ENCODE data around the gene LAMP1. TPM values are rescaled to one million over a fixed set of nuclear protein-coding genes. Genes with fewer than 3 reads are reported as not detected.

Gene LAMP1
- total and polyA plus RNA-seq, 2 experiments from 2014 or later = 34.5 to 107 TPM

DNA sequence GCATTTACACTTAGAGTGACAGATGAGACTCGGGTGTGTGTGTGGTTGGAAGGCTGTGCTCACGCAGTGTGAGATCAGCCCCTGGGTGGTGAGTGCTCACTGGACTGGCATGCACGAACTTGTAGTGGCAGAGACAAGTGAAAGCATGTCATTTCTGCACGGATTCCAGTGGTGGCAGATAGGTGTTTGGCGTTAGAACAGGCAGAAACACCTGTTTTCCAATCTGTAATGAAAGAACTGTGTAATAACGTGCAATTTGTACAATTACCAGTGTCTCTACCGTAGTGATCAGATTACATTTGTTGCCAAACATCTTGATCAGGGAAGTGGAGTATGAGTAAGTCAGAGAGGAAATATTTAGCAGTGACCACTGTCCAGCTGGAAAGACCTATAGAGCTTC, 8.2 kb downstream of the LAMP1 start:
- Histone ChIP-seq H3K36me3 (ENCODE audit: insufficient read depth) (no peaks in the 10 kb centered on the region), H3K4me3 (no peak overlapping the region), H4K20me1 (replicated peaks; ENCODE audit: insufficient read depth) (peaks cover 12% of the 10 kb centered on the region), H3K27ac (ENCODE audit: low read depth) (no peak overlapping the region), H3F3A (replicated peaks; ENCODE audit: low read depth) (no peaks in the 10 kb centered on the region), H3K4me1 (ENCODE audit: insufficient read depth) (no peaks in the 10 kb centered on the region), H3K9me2 (ENCODE audit: insufficient read depth) (no peaks in the 10 kb centered on the region), H3K4me2 (no peak overlapping the region), H2AFZ (no peak overlapping the region), H3K79me2 (replicated peaks; ENCODE audit: insufficient read depth) (peaks cover 88% of the 10 kb centered on the region), H3K27me3 (ENCODE audit: insufficient read depth) (no peaks in the 10 kb centered on the region)
- no peak for ATAC-seq
- no peaks in the 10 kb centered on the region for H3K27me3 Mint-ChIP-seq (ENCODE audit: insufficient read depth, low read depth, poor library complexity)
- H3K36me3 Mint-ChIP-seq (ENCODE audit: low read depth) = peaks cover 8% of the 10 kb centered on the region
- no peak overlapping the region for H3K27ac Mint-ChIP-seq
- DNase-seq (ENCODE audit: low spot score) = no peak
- H3K9me3 Mint-ChIP-seq = no peaks in the 10 kb centered on the region
- TF ChIP-seq, protein P1, sequence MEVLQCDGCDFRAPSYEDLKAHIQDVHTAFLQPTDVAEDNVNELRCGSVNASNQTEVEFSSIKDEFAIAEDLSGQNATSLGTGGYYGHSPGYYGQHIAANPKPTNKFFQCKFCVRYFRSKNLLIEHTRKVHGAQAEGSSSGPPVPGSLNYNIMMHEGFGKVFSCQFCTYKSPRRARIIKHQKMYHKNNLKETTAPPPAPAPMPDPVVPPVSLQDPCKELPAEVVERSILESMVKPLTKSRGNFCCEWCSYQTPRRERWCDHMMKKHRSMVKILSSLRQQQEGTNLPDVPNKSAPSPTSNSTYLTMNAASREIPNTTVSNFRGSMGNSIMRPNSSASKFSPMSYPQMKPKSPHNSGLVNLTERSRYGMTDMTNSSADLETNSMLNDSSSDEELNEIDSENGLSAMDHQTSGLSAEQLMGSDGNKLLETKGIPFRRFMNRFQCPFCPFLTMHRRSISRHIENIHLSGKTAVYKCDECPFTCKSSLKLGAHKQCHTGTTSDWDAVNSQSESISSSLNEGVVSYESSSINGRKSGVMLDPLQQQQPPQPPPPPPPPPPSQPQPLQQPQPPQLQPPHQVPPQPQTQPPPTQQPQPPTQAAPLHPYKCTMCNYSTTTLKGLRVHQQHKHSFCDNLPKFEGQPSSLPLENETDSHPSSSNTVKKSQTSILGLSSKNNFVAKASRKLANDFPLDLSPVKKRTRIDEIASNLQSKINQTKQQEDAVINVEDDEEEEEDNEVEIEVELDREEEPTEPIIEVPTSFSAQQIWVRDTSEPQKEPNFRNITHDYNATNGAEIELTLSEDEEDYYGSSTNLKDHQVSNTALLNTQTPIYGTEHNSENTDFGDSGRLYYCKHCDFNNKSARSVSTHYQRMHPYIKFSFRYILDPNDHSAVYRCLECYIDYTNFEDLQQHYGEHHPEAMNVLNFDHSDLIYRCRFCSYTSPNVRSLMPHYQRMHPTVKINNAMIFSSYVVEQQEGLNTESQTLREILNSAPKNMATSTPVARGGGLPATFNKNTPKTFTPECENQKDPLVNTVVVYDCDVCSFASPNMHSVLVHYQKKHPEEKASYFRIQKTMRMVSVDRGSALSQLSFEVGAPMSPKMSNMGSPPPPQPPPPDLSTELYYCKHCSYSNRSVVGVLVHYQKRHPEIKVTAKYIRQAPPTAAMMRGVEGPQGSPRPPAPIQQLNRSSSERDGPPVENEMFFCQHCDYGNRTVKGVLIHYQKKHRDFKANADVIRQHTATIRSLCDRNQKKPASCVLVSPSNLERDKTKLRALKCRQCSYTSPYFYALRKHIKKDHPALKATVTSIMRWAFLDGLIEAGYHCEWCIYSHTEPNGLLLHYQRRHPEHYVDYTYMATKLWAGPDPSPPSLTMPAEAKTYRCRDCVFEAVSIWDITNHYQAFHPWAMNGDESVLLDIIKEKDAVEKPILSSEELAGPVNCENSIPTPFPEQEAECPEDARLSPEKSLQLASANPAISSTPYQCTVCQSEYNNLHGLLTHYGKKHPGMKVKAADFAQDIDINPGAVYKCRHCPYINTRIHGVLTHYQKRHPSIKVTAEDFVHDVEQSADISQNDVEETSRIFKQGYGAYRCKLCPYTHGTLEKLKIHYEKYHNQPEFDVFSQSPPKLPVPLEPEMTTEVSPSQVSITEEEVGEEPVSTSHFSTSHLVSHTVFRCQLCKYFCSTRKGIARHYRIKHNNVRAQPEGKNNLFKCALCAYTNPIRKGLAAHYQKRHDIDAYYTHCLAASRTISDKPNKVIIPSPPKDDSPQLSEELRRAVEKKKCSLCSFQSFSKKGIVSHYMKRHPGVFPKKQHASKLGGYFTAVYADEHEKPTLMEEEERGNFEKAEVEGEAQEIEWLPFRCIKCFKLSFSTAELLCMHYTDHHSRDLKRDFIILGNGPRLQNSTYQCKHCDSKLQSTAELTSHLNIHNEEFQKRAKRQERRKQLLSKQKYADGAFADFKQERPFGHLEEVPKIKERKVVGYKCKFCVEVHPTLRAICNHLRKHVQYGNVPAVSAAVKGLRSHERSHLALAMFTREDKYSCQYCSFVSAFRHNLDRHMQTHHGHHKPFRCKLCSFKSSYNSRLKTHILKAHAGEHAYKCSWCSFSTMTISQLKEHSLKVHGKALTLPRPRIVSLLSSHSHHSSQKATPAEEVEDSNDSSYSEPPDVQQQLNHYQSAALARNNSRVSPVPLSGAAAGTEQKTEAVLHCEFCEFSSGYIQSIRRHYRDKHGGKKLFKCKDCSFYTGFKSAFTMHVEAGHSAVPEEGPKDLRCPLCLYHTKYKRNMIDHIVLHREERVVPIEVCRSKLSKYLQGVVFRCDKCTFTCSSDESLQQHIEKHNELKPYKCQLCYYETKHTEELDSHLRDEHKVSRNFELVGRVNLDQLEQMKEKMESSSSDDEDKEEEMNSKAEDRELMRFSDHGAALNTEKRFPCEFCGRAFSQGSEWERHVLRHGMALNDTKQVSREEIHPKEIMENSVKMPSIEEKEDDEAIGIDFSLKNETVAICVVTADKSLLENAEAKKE (CRISPR knock-in tag; IDR thresholded peaks at IDR 0.05) = no peak
- TF ChIP-seq STAT1 (IDR thresholded peaks at IDR 0.05; ENCODE audit: unreplicated experiment) (no peak), CREB1 (CRISPR knock-in tag; IDR thresholded peaks at IDR 0.05; ENCODE audit: low read depth) (no peak), JUNB (IDR thresholded peaks at IDR 0.05; ENCODE audit: unreplicated experiment) (no peak), NANOG (IDR thresholded peaks at IDR 0.05; ENCODE audit: borderline replicate concordance) (no peak), ZNF331 (CRISPR knock-in tag; IDR thresholded peaks at IDR 0.05; ENCODE audit: low read depth) (no peak), EZH2 (IDR thresholded peaks at IDR 0.05; ENCODE audit: low read depth, unreplicated experiment) (no peak), EZH2phosphoT487 (IDR thresholded peaks at IDR 0.05; ENCODE audit: unreplicated experiment) (no peak), ZNF114 (CRISPR knock-in tag; IDR thresholded peaks at IDR 0.05) (no peak), POLR2AphosphoS5 (IDR thresholded peaks at IDR 0.05; ENCODE audit: low read depth) (no peak)
- TF ChIP-seq, protein P2, sequence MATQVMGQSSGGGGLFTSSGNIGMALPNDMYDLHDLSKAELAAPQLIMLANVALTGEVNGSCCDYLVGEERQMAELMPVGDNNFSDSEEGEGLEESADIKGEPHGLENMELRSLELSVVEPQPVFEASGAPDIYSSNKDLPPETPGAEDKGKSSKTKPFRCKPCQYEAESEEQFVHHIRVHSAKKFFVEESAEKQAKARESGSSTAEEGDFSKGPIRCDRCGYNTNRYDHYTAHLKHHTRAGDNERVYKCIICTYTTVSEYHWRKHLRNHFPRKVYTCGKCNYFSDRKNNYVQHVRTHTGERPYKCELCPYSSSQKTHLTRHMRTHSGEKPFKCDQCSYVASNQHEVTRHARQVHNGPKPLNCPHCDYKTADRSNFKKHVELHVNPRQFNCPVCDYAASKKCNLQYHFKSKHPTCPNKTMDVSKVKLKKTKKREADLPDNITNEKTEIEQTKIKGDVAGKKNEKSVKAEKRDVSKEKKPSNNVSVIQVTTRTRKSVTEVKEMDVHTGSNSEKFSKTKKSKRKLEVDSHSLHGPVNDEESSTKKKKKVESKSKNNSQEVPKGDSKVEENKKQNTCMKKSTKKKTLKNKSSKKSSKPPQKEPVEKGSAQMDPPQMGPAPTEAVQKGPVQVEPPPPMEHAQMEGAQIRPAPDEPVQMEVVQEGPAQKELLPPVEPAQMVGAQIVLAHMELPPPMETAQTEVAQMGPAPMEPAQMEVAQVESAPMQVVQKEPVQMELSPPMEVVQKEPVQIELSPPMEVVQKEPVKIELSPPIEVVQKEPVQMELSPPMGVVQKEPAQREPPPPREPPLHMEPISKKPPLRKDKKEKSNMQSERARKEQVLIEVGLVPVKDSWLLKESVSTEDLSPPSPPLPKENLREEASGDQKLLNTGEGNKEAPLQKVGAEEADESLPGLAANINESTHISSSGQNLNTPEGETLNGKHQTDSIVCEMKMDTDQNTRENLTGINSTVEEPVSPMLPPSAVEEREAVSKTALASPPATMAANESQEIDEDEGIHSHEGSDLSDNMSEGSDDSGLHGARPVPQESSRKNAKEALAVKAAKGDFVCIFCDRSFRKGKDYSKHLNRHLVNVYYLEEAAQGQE (IDR thresholded peaks at IDR 0.05; ENCODE audit: unreplicated experiment) = no peak
- TF ChIP-seq, protein P3, sequence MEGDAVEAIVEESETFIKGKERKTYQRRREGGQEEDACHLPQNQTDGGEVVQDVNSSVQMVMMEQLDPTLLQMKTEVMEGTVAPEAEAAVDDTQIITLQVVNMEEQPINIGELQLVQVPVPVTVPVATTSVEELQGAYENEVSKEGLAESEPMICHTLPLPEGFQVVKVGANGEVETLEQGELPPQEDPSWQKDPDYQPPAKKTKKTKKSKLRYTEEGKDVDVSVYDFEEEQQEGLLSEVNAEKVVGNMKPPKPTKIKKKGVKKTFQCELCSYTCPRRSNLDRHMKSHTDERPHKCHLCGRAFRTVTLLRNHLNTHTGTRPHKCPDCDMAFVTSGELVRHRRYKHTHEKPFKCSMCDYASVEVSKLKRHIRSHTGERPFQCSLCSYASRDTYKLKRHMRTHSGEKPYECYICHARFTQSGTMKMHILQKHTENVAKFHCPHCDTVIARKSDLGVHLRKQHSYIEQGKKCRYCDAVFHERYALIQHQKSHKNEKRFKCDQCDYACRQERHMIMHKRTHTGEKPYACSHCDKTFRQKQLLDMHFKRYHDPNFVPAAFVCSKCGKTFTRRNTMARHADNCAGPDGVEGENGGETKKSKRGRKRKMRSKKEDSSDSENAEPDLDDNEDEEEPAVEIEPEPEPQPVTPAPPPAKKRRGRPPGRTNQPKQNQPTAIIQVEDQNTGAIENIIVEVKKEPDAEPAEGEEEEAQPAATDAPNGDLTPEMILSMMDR (conservative IDR thresholded peaks at IDR 0.05; ENCODE audit: low read depth in 2 of 2) = no peak
- TF ChIP-seq, protein P4, sequence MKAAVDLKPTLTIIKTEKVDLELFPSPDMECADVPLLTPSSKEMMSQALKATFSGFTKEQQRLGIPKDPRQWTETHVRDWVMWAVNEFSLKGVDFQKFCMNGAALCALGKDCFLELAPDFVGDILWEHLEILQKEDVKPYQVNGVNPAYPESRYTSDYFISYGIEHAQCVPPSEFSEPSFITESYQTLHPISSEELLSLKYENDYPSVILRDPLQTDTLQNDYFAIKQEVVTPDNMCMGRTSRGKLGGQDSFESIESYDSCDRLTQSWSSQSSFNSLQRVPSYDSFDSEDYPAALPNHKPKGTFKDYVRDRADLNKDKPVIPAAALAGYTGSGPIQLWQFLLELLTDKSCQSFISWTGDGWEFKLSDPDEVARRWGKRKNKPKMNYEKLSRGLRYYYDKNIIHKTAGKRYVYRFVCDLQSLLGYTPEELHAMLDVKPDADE (IDR thresholded peaks at IDR 0.05) = no peak
- H3K4me1 Mint-ChIP-seq = no peaks in the 10 kb centered on the region
- H3K4me3 Mint-ChIP-seq = no peak overlapping the region

Data from GM23338 (cell line).